Measurements from ENCODE around the gene NUP93.
"Not testable (repeated sequence)": the region's sequence is repeated elsewhere in the genome, so short reads cannot be mapped to it uniquely, and the experiment has no call there.

The NUP93 gene

DNA sequence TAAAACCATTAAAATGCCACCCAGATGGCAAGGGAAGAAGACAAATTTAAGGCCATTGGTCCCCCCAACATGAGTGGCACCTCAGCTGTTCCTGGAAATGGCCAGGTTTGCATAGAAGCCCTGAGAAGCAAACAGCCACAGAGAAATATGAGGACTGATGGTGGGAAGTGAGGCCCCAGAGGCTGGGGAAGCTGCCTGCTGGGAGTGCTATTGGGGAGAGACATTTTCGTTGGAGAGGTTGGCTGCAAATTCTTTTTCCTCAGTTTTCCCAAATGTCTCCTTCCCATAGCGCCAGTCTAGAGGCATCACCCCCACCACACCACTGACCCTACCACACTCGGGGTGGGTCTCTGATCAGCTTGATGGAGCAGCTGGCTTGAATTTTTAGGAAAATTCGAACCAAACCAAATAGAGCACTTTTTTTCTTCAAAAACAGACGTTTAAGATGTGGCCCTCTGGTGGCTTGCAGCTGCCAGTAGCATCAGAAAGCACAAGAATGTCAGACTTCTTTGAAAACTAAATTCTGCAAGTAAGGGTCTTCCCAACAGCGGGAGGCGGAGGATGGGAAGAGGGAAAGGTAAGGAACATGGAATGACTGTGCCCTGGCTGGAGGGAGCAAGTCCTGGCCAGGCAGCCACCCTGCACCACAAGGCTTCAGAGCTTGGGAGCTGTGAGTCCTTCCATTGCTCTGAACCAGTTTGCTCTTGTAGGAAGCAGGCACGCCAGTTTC is 121.9 kb downstream of the NUP93 start:
- no peak for DNase-seq

- no peak for DNase-seq
Measured at GRCh38 chr16:56852401-56852730, 122.4 kb downstream of the NUP93 start.

- DNase-seq, result no peak
Measured at GRCh38 chr16:56852968-56853367, 123.0 kb downstream of the NUP93 start.

DNA sequence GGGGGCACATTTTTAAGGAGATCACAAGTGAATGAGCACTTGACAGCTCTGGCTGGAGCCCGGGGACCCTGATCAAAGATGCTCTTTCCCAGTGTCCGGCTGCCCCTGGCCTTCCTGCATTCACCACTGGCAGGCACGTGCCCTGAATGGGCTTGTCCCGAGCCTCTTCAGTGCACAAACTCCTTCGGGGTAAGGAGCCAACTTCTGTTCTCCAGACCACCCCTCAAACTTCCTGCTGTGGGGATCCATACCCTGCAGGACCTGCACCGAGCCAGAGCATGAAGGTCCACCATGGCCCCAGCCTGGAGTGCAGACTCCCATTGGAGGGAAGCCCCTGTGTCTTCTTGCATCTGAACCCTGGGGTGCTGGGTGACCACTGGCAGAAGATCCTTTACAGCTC is 125.3 kb downstream of the NUP93 start:
- DNase-seq, result no peak

DNA sequence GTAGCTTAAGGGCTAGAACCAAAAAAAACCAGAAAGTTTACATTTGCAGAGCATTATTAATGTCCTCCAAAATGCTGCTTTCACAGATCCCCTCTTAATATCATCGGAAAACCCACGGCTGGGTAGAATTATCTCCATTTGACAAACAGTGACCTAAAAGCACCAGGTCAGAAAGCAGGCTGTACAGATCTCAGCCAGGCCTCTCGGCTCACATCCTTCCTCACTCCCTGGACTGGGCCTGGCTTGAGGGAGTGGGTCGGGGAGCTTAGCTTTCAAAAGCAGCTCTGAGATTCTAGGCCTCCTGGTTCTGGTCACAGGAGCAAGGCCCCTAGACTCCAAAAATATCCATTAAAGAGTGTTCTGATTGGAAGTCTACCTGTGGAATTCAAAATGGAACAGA is 126.0 kb downstream of the NUP93 start:
- no peak for DNase-seq

DNA sequence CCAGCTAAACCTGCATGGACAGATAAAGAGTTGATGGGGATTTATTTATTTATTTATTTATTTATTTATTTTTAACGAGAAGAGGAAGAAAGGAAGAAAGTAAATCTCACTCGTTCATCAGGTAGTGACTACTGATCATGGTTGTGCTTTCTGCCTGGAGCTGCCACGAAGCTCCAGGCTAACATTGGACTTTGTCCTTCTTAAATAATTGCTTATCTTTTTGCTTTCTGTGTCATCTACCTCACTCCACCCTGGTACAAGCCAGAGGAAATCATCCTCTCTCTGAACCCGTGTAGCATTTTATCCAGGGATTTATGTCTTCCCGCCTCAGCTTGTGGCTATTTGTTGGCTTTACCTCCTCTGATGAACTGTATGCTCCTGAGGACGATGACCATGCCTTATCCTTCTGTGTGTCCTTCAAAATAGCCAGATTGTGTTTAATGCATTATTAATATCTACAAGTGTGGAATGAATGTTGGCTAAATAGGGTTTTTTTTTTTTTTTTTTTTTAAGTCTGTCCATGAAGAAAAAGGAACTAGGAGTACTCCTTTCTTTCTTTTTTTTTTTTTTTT is 127.0 kb downstream of the NUP93 start:
- DNase-seq, result no peak

- no peak for DNase-seq
Measured at GRCh38 chr16:56858374-56858773, 128.4 kb downstream of the NUP93 start.

GRCh38 chr16:56859636-56860035 is 129.7 kb downstream of the NUP93 start:
- no peak for DNase-seq

GRCh38 chr16:56860226-56861020 is 130.5 kb downstream of the NUP93 start:
- DNase-seq, result no peak

GRCh38 chr16:56861092-56861610 is 131.2 kb downstream of the NUP93 start:
- DNase-seq, result no peak

- DNase-seq, result no peak
Measured at GRCh38 chr16:56861756-56862155, 131.8 kb downstream of the NUP93 start.

DNA sequence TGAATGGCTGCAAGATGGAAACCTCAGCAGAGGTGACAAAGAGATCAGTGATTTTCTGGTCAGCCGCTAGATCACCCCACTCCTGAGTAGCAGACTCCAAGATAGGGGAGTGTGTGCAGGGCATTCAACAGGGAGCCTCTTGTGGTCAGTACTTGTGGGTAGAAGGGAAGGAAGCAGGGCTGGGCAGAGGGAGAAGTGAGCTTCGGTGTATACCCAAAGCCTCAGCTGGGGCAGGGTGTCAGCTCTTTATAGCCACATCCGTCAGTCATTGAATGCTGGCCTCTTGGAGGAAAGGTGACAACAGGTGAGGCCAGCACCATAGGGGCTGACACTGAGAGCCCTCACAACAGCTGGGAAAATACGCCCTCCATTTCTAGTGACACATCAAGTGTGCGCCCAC is 132.8 kb downstream of the NUP93 start:
- DNase-seq, result no peak

- no peak for DNase-seq
Measured at GRCh38 chr16:56864960-56865359, 135.0 kb downstream of the NUP93 start, which contains the start of gene SLC12A3. TSS of gene SLC12A3 (plus strand) at chr16:56865207. CDS start at chr16:56865236, 29 bp downstream.

DNA sequence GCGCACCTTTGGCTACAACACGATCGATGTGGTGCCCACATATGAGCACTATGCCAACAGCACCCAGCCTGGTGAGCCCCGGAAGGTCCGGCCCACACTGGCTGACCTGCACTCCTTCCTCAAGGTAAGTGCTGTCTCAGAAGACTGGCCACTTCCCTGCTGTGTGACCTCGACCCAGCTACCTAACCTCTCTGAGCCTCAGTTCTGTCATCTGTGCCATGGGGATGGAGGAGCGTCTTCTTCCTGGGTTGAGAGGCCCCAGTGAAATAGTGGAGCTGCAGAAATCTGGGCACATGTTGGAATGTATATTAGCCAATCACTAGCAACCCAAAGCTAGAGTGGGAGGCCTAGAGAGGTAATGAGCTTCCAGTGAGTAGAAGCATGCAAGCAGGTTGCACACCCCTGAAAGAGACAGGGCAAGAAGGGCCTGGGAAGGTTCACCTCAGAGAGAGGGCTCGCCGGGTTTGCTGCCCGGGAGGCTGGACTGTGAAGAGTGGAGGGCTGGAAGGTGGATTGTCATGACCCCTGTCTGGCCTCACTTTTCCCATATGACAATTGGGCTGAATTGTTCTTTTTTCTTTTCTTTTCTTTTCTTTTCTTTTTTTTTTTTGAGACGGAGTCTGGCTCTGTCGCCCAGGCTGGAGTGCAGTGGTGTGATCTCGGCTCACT is 135.6 kb downstream of the NUP93 start:
- DNase-seq, result no peak

GRCh38 chr16:56866955-56867830 is 137.3 kb downstream of the NUP93 start:
- no peak for DNase-seq

DNA sequence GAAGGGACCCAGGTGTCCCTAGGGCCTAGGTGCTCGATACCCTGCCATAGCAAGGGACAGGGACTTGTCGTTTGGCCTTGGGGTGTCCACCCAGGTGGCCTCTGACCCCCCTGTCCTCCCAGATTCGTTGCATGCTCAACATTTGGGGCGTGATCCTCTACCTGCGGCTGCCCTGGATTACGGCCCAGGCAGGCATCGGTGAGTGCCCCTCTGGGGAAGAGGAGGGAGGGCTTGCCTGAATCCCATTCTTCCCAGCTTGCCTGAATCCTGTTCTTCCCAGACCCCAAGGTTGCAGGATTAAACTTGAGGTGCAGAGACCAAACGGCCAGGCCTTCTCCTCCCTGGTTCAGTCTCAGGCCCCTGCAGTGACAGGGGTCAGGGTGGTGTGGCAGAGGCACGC is 138.2 kb downstream of the NUP93 start:
- no peak for DNase-seq

- DNase-seq, result not testable (repeated sequence)
Measured at GRCh38 chr16:56868766-56869165, 138.8 kb downstream of the NUP93 start.

DNA sequence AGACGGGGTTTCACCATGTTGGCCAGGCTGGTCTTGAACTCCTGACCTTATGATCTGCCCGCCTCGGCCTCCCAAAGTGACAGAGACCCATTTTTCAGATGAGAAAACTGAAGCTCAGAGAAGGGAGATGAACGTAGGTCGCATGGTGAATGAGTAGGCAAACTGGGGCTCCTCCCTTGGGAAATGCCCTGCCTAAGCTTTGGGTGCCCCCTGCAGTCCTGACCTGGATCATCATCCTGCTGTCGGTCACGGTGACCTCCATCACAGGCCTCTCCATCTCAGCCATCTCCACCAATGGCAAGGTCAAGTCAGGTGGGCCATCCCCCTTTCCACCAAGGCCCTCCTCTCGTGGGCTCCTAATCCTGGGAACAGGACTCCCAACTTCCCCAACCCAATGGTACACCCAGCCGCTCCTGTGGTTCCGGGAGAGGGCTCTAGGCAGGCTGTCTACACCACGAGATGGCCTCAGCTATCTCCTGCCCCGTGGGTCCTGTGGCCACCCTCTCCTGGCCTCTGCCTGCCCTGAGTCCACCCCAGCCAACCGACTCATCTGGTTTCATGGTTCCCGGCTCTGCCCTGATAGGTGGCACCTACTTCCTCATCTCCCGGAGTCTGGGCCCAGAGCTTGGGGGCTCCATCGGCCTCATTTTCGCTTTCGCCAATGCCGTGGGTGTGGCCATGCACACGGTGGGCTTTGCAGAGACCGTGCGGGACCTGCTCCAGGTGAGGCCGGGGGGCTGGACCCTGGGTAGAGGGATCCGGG is 139.8 kb downstream of the NUP93 start:
- no peak for DNase-seq

DNA sequence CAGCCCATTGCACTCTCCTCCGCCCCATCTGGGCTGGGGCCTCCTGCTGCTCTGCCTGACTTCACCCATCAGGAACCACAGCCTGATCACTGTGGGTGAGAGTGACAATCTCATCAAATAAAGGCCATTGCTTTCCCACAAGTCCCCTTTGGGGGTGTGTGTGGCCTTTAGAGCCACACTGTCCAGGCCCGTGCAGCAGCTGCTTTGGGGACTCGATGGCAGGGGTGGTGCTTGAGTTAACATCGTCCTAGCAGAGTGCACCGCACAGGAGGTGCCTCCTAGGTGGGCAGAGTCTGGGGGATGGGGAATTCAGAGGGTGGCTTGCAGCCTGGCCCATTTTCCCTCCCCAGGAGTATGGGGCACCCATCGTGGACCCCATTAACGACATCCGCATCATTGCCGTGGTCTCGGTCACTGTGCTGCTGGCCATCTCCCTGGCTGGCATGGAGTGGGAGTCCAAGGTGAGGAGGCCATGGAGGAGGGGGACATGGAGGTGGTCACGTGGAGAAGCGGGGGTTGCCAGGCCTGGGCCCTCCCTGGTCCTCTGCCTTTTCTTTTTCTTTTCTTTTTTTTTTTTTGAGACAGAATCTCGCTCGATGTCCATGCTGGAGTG is 140.5 kb downstream of the NUP93 start:
- no peak for DNase-seq

DNA sequence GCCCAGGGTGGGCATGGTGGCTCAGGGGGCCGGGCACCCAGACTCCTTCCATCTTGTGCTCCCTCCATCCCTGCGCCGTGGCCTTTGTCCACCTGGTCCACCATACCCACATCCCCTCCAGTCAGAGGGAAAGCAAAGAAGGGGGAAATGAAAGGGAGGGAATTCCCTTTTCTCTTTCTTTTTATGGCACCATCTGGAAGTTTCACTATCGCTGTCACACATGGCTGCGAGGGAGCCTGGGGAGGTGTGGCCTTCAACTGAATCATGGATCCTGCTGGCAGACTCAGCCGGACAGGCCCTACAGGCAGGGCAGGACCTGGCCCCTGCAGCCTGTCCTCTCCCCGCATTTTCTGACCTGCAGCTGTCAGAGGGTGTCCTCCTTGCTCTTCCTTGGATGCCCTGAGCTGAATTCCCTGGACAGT is 141.3 kb downstream of the NUP93 start:
- DNase-seq, result no peak

DNA sequence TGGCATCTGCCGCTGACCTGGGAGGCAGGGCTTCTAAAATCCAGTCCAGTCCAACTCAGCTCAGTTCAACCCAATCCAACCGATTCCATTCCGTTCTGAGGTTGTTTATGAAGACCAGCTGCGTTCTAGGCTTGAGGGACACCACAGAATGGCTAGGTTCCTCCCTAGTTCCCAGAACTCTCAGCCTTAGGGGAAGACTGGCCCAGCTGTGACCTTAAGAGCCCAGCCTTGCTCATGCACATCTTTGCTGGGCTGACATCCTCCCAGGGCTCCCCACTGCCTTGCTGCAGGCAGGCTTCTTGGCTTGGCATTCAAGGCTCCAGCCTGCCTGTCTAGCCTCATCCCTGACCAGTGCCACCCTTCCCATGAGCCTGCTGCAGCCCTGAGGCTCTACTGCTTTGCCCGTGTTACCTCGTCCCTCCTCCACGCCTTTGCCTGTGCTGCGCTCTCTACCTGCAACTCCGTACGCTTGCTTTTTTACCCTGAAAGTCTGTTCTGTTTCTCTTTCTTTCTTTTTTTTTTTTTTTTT is 143.0 kb downstream of the NUP93 start:
- no peak for DNase-seq

Data from SHP77 treated with DMSO at 0.1 percent for 48 hours (cell line).